BJ (cell line): ENCODE results near the gene WDR93. TPM values are rescaled to one million over a fixed set of nuclear protein-coding genes. Genes with fewer than 3 reads are reported as not detected.

Experiments used
- CTCF ChIA-PET: fragments of 350-600 bp; formaldehyde crosslinking; extraction: SDS; loops from one replicate; lab custom pipeline; 2021; ENCODE audit warnings: antibody characterized with exemption, inconsistent platforms; lab: Yijun Ruan, JAX
- POLR2A ChIA-PET: fragments of 300-600 bp; sonication (Branson Sonifier 250); formaldehyde crosslinking; extraction: SDS; loops from one replicate; lab custom pipeline; 2021; ENCODE audit warnings: antibody characterized with exemption; lab: Charles Lee
- DNase-seq: peaks from one replicate; pipeline ENCODE4 v3.0.0-alpha.2; 2011; ENCODE audit warnings: low read depth
- H3K27me3 ChIP-seq: 2 replicates; pipeline ENCODE4 v1.6.0; 2011; ENCODE audit warnings: low read length; ENCODE audit not compliant: control insufficient read depth, insufficient read depth
- H3K36me3 ChIP-seq: 2 replicates; pipeline ENCODE4 v1.5.1; 2011; ENCODE audit warnings: low read length; ENCODE audit not compliant: control insufficient read depth, insufficient read depth
- H3K4me3 ChIP-seq: 2 replicates; pipeline ENCODE4 v1.5.1; 2011; ENCODE audit warnings: low read depth, mild to moderate bottlenecking, control low read depth, low read length
- polyA plus RNA-seq: library from polyadenylated mRNA; depleted of rRNA; stranded (reverse); fragments of >200 nt; gene quantifications from 2 replicates; pipeline ENCODE4 v1.2.3, GENCODE V29; 2011
- TF ChIP-seq, protein P1 (sequence below): IDR thresholded peaks from 2 replicates; pipeline ENCODE4 v1.5.1; 2011; ENCODE audit warnings: low read depth, mild to moderate bottlenecking, control low read depth, inconsistent platforms, low read length, moderate library complexity; ENCODE audit not compliant: insufficient read depth

The WDR93 gene
- polyA plus RNA-seq, 1 experiment, result 0.15 TPM

DNA sequence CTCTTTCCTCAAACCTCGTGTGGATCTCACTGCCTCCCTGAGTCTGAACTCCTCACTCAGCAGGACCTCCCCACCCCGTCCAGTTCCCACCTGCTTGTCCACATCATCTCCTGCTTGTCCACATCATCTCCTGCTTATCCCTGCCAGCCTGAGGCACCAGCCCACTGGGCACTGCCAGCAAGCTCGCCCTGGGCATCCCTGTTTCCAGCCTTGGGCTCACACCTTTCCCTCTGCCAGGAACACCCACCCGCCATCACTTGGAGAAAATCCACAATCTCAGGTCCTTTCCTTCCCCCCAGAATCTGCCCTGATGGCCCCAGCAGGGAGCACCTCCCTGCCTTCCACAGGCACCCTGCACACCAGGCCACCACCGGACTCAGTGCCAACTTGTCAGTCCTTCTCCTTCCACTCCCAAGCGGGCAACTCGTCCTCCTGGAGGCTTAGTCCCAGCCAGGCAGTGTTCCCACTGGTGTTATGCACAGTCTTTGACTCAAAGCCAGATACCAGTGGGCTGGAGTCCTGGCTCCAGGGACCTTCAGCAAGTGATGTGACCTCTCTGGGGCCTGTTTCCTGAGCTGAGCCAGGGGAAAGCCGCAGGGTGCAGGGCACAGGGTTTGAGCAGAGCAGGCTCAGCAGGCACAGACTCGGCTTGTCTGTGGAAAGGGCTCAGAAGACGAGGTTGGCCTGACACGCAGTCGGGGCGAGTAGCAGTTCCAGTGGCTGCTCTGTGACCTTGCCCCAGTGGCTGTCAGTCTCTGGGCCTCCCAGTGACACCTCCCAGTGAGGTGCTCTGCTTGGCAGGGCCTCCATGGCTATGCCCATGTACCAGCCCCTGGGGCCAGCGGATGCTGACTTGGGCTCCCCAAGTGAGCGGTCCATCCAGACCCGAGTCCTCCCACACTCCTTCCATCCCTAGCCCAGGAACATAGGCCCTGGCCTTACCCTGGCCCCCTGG lies 76.0 kb downstream of the WDR93 start:
- ChIA-PET POLR2A (no interaction called here), CTCF (interaction anchor here (0.9 to 2.4 kb wide), 4 partner anchors 97 to 110 kb away, joined by 3 to 10 read pairs (median 6); no protein-coding TSS in a partner anchor)
- TF ChIP-seq, protein P1, sequence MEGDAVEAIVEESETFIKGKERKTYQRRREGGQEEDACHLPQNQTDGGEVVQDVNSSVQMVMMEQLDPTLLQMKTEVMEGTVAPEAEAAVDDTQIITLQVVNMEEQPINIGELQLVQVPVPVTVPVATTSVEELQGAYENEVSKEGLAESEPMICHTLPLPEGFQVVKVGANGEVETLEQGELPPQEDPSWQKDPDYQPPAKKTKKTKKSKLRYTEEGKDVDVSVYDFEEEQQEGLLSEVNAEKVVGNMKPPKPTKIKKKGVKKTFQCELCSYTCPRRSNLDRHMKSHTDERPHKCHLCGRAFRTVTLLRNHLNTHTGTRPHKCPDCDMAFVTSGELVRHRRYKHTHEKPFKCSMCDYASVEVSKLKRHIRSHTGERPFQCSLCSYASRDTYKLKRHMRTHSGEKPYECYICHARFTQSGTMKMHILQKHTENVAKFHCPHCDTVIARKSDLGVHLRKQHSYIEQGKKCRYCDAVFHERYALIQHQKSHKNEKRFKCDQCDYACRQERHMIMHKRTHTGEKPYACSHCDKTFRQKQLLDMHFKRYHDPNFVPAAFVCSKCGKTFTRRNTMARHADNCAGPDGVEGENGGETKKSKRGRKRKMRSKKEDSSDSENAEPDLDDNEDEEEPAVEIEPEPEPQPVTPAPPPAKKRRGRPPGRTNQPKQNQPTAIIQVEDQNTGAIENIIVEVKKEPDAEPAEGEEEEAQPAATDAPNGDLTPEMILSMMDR, result no peak
- DNase-seq, result no peak
- H3K36me3 ChIP-seq, result no peaks in the 10 kb centered on the region
- H3K4me3 ChIP-seq, result no peak overlapping the region
- H3K27me3 ChIP-seq, result no peaks in the 10 kb centered on the region

DNA sequence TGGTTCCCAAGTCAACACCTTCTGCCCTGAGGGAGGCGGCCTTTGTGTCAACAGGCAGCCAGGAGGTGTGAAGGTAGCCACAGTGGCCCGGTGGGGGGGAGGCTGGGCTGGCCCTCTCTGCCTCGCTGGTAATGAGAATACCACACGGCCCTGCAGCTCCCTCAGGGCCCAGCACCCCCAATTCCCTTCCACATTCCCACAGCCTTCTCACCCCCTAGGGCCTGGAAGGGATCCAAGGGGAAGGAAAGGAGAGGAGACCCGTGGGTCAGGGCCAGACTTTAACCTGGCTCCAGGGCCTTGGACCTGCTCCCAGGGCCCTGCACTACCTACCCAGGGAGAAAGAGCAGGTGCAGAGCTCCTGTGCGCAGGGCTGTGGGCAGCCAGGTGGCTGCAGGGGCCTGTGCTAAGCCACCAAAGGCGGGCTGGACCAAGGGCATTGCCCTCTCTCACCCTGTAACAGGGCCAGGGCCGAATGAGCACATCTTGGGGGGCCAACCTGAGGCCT lies 76.9 kb downstream of the WDR93 start:
- DNase-seq, result no peak
- ChIA-PET POLR2A (no interaction called here), CTCF (interaction anchor here (0.9 to 2.4 kb wide), 6 partner anchors 19 to 121 kb away, joined by 3 to 12 read pairs (median 6); no protein-coding TSS in a partner anchor)
- TF ChIP-seq, protein P1, result no peak
- no peak overlapping the region for H3K4me3 ChIP-seq
- H3K27me3 ChIP-seq, result no peaks in the 10 kb centered on the region
- H3K36me3 ChIP-seq, result no peaks in the 10 kb centered on the region

- peak; percentile 27 for DNase-seq
- TF ChIP-seq, protein P1, result no peak
- H3K27me3 ChIP-seq, result no peaks in the 10 kb centered on the region
- CTCF ChIA-PET, result interaction anchor here (0.9 to 8.6 kb wide), 7 partner anchors 8 to 120 kb away, joined by 3 to 50 read pairs (median 8); no protein-coding TSS in a partner anchor
- no peaks in the 10 kb centered on the region for H3K36me3 ChIP-seq
- POLR2A ChIA-PET, result interaction anchor here (0.6 kb wide), 1 partner anchor 126 kb away, joined by 4 read pairs; the partner anchor contains the start of gene AP3S2
- no peak overlapping the region for H3K4me3 ChIP-seq
Observed at GRCh38 chr15:89768071-89768500, 77.5 kb downstream of the WDR93 start.

DNA sequence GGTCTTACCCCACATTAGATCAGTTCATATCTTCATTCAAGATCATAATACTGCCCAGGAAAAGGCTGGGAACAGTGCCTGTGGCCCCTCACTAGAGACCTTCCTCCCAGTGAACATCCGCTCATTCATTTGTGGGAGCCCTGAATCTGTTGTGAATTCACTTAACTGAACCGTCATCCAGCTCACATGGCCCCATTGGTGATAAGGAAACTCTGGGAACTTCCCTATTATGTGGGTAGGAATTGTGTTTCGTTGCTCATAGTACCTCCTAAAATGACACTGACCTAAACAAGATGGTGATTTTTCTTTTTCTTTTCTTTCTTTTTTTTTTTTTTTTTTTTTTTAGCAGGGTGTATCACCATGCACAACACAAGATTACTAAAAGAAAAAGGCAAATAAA lies 78.8 kb downstream of the WDR93 start:
- Histone ChIP-seq H3K4me3 (no peak overlapping the region), H3K36me3 (no peaks in the 10 kb centered on the region), H3K27me3 (no peaks in the 10 kb centered on the region)
- ChIA-PET POLR2A (no interaction called here), CTCF (interaction anchor here (2.4 to 8.6 kb wide), 2 partner anchors 9 to 107 kb away, joined by 8 to 50 read pairs; no protein-coding TSS in a partner anchor)
- TF ChIP-seq, protein P1, result no peak
- no peak for DNase-seq

- no peaks in the 10 kb centered on the region for H3K36me3 ChIP-seq
- TF ChIP-seq, protein P1, result no peak
- no peak overlapping the region for H3K4me3 ChIP-seq
- no peaks in the 10 kb centered on the region for H3K27me3 ChIP-seq
- CTCF ChIA-PET, result interaction anchor here (1.4 to 8.6 kb wide), 3 partner anchors 10 to 119 kb away, joined by 6 to 50 read pairs (median 19); no protein-coding TSS in a partner anchor
- no peak for DNase-seq
- POLR2A ChIA-PET, result no interaction called here
Observed at GRCh38 chr15:89770041-89770440, 79.4 kb downstream of the WDR93 start.
